ACHN (cell line): ENCODE measurements around the gene PFKP.

Experiments
- DNase-seq: peaks from one replicate; pipeline ENCODE4 v3.0.0-alpha.2; 2015
- in situ Hi-C: cut with HindIII; loops from 2 replicates; pipeline ENCODE4 v1.10.0; 2017; ENCODE audit warnings: low sequenced_read_pairs, low pct_ligation_motif_present, low pct_unique_long_range_greater_than_20kb

PFKP gene

DNA sequence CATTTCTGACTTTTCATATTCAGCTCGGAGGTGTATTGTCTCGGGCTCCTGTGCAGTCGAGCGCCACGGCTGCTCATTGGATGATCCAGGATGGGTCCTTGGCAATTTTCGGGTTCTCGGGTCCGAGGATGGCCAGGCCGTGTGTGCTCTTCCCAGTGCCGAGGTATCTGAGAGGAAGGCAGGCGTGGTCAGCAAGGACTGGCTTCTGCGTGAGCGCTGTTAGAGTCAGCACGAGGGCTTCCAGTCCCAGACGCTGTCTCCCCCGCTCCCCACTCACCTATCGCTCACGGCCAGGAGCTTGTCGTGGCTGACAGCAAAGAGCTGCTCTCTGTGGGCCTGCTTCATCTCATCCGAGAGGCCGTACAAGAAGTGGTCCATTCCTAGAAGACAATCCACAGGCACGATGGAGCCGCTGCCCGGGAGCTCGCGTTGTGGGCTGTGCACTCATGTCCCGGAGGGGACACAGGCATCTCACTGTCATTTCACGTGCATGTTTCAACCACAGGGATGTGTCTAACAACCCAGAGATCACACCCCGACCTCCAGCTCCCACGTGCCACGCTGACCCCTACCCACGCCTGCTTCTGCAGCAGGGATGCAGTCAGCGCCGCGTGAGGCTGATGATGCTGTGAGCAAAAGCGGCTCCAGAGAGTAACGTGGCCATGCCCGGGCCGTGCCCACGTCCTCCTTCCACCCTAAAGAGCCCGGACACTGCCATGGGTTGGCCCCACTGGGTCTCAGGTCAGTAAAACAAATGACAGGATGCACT, 70.8 kb downstream of the PFKP start:
- DNase-seq, result no peak
- in situ Hi-C loops, result no loop called here

DNA sequence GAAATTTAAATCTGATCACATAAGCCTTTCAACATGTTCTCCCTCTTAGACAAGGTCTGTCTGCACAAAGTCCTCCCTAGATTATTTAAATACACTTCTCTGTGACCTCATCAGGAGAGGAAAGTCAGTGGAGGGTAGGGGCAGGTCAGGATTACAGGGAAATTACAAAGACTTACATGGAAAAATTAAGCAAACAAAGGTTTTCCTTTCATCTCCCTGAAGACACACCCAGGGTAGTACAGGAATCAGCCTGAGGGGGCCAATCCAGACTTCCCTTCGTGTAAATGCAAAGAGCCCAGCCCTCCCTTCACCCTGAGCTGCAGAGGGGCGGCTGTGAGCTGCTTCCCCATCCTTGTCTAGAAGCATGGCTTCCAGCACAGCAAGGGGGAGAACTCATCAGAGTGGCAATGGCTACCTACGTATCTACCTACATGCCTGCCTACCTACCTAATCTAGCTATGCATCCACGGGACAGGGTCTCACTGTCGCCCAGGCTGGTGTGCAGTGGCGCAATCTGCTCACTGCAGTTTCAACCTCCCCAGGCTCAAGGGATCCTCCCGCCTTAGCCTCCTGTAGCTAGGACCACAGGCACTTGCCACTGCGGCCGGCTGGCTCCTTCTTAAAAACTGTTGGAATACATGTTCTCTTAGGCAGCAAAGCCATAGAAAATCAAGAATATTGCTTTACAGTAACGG, 72.0 kb downstream of the PFKP start:
- no peak for DNase-seq
- in situ Hi-C loops, result no loop called here

- in situ Hi-C loops, result no loop called here
- DNase-seq, result no peak
Measured at GRCh38 chr10:3140280-3140679, 72.9 kb downstream of the PFKP start.

DNA sequence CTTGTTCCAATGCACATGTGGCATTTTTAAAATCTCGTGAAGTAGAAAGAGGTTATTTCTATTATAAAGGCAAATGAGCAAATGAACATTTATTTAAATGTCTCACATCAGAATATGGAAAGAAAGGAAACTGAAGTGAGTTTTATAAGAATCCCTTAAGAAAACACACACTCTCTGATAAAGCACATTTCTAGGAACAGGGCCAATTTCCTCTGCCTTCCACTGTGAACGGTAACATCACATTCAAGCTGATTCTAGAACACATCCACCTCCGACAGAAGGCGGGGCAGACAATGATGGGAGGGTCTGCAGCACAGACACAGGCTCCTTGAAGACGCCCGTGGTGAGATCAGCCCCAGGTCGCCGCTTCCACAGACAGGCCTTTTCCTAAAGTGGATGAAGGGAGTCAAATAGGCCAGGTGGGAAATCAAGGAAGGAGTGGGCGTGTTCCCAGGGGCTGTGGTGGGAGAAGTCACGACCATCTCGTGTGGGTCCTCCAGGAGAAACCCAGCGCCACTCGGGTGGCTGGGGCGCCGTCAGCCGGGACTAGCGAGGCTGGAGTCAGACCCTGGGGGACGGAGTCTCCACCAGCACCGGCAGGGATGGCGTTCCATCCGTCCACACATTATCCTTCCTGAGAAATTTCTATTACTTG, 74.1 kb downstream of the PFKP start:
- in situ Hi-C loops, result no loop called here
- no peak for DNase-seq

- in situ Hi-C loops, result no loop called here
- no peak for DNase-seq
Measured at GRCh38 chr10:3142146-3142875, 75.0 kb downstream of the PFKP start.

DNA sequence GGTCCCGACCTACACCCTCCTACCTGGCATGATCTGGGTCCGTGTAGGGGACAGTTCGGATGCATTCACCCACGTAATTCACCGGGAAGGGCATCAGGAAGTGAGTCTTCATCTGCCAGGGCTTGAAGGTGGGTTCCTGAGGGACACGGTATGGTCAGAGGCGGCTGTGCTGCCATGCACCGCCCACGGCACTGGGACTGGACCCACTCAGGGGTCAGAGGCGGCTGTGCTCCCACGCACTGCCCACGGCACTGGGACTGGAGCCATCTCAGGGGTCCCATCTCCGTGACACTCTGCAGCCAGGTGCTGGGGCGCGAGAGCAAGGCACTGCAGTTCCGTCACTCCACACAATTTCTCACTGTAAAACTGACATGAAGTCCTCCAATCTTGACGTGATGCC, 76.0 kb downstream of the PFKP start:
- DNase-seq, result no peak
- in situ Hi-C loops, result no loop called here

- DNase-seq, result no peak
- in situ Hi-C loops, result no loop called here
Measured at GRCh38 chr10:3143791-3144434, 76.6 kb downstream of the PFKP start.

- no peak for DNase-seq
- in situ Hi-C loops, result no loop called here
Measured at GRCh38 chr10:3145366-3145765, 78.0 kb downstream of the PFKP start.

GRCh38 chr10:3146289-3146688, 78.9 kb downstream of the PFKP start:
- no peak for DNase-seq
- in situ Hi-C loops, result no loop called here

GRCh38 chr10:3147117-3147820, 79.9 kb downstream of the PFKP start:
- no peak for DNase-seq
- in situ Hi-C loops, result no loop called here

GRCh38 chr10:3148041-3148440, 80.7 kb downstream of the PFKP start:
- in situ Hi-C loops, result no loop called here
- DNase-seq, result no peak

DNA sequence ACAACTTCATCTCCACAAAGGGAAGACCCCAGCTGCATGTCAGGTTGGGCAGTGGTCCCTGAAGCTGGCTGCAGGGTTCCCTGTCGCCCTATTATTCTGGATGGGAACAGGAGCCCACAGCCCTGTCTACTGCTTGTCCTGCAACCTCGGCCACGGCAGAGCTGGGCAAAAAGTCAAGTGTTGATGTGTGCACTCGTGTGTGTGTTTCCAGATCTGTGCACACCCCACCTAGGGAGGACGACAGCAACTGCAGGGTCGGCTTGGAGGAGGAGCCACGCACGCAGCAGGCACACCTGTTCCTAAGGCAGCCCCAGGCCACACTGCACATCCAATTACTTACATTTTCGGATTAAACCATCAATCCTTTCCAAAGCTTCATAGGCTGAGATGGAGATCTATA, 81.6 kb downstream of the PFKP start:
- no peak for DNase-seq
- in situ Hi-C loops, result no loop called here

DNA sequence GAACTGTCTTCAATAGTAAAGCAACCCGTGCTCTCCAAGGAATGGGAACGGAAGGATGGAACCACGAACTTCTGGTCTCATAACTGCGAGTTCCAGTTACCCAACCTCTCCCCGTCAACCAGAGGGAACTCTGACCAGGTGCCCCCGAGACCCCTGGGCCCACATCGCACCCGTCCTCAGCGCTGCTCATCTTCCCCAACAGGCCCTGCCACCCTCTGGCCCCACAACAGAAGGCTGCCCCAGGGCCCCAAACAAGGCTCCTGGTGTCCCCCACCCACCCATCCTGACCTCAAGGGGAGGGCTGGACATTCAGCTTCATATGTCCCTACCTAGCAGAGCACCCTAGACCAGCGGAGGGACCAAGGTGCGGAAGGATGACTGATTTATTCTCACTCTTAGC, 82.6 kb downstream of the PFKP start:
- in situ Hi-C loops, result no loop called here
- DNase-seq, result no peak

DNA sequence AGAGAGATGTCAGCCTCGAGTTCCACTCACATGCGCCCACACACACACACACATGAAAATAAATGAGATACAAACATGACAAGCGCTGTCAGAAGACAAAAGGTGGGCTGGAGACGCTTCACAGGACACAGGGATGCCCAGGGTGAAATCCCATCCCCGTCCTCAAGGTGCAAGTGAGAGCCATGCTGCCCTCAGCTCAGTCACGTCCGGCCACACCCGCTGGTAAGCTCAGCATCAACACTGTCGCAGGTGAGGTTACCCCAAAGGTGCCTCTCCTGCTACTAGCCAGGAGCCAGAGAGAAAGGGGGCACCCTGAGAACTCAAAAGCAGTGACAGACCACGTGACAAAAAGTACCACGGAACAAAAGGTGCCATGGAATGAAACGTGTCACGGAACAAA, 83.0 kb downstream of the PFKP start:
- no peak for DNase-seq
- in situ Hi-C loops, result no loop called here

DNA sequence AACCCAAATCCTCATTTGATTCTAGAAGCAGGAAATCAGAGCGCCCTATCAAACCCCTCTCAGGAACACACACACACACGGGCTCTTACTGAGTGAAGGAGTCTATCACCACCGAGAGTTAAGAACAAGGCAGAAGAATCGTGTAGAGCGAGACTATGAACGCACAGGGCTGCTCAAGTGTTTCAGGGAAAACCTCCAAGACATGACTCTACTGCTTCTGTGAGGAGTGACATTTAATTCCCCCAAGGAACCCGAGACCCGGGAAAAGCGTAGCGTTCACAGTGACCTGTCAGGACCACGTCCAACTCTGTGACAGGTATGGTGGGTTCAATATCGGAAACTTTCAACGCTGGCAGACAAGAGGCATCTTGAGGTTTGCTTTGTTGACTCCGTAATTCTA, 83.6 kb downstream of the PFKP start:
- no peak for DNase-seq
- in situ Hi-C loops, result no loop called here

DNA sequence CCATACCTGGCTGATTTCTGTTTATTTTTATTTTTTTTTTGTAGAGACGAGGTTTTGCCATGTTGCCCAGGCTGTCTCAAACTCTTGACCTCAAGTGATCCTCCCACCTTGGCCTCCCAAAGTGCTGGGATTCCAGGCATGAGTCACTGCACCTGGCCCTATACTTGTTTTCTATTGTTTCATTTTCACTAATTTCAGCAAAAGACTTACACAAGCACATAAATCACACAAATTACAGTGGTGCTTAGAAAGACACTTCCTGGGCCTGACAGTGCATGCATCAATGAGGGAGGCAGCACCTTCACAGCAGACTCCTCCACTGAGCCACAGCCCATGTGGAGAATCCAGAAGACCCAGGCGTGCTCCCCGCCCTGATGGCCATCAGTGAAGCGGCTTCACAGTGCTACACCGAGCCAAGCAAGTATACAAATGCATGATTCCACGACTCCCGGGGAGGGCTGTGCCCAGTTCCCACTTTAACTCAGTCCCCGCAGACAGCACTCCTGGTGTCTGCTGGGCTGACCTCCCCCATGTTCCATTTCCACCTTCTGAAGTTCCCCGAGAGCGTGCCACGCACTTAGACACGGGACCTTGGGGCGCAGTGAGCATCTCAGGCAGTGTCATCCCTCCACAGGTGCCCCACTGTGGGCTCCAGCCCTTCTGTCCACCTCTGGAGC, 84.7 kb downstream of the PFKP start:
- DNase-seq, result no peak
- in situ Hi-C loops, result no loop called here

- in situ Hi-C loops, result no loop called here
- DNase-seq, result no peak
Measured at GRCh38 chr10:3152566-3152935, 85.2 kb downstream of the PFKP start.

GRCh38 chr10:3154666-3155065, 87.3 kb downstream of the PFKP start:
- DNase-seq, result no peak
- in situ Hi-C loops, result no loop called here
